HG02610 (cell line): ENCODE data around the gene ATP8B3.

Experiments used
- ATAC-seq: cut with Tn5 transposase; IDR thresholded peaks from one replicate; pipeline ENCODE4 v1.9.1; 2021; ENCODE audit warnings: mild to moderate bottlenecking, moderate library complexity; ENCODE audit not compliant: unreplicated experiment

The ATP8B3 gene

GRCh38 chr19:1851654-1852580 is 39.8 kb upstream of the ATP8B3 start:
- no peak for ATAC-seq

- ATAC-seq = no peak
These were observed 39.0 kb upstream of the ATP8B3 start for GRCh38 chr19:1850809-1851653.

DNA sequence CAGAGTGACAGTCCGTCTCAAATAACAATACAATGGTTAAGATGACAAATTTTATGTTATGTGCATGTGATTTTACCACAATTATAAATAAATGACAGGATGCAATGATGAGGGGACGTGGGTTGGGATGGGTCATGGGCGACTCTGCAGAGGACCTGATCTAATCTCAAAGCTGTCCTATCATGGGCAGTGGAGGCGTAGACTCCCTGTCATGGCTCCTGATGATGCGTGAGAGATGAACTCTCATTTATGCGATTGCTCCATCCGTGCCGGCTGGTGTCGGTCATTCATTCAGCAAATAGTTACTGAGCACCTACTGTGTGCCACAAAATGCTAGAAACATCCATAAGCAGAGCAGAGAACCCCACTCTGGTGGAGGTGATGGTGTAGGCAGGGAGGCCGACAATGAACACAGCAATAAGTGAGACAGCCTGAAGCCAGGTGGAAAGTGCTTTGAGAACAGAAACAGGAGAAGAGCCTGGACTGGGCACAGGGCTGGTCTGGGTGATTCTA is 37.9 kb upstream of the ATP8B3 start:
- no peak for ATAC-seq

DNA sequence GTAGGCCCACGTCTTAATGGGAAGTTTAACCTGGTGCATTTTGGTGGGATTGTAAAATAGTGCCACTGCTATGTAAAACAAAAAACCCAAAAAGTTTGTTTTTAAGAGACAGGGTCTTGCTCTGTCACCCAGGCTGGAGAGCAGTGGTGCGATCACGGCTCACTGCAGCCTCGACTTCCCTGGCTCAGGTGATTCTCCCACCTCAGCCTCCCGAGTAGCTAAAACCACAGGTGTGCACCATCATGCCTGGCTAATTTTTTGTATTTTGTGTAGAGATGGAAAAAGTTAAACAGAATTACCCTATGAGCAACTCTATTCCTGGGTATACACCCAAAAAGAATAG is 37.0 kb upstream of the ATP8B3 start:
- ATAC-seq = no peak

DNA sequence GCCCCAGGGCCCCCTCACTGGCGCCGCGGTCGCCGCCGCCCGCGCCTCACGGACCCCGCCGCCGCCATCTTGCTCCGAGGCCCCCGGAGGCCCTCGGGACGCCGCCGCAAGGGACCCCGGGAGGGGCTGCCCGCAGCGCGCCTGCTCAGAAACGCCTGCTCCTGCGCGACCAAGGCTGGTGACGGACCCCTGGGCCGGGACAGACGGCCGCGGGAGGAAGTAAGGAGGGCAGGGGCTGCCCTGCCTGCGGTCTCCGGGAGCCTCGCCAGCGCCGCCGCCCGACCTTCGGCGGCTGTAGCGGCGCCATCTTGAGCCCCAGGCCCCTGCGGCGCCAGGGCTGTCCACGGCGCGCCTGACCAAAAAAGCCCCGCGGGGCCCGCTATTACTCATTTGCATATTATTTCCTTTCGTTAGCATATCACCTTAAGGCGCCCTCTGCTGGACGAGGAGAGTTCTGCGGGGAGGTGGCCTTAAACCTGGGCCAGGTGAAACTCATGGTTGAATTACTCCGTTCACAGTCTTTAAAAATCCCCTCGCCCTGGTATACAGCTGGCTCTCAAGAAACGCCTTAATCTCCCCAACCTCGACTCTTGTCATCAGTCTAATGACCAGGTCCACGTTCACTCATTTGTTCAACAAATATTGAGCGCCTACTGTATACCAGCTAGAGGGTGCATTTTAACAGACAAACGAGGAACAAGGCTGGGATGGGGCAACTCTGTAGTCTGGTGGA is 36.5 kb upstream of the ATP8B3 start, which contains the start of gene REXO1:
Gene REXO1, minus strand, starts transcription at position 85 of the 733 bp plus-strand sequence. CDS start 125 bp downstream, outside the sequence.
- ATAC-seq = peak; percentile 57

DNA sequence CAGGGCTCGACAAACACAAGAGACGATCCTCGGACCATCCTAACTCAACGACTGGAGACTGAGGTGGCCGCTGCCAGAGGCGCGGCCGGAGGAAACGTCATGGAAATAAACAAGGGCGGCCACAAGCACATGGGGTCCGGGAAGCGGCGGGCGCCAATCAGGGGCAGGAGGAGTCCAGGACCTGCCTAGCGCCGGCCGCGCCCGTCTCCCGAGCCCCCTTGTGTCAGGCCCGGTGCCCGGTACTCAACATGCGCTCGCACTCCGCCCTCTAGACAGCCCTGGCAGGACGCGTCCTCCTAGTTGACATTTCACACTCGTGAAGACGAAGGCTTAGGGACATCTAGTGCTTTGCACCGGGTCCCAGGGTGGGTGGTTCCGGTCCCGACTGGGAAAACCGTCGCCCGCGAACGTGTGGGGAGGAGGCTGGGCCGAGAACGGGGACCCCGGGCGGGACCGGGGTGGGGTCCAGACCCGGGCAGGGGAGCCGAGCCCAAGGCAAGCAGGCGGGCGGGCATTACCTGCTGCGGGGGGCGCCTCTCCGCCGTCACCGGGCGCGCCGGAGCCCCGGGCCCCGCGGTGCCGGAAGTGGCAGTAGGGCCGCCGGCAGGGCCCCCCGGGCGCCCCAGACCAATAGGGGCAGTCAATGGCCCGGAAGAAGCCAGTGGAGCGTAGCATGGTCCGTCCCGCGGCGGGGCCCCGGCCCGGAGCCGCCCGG is 35.8 kb upstream of the ATP8B3 start:
- ATAC-seq = peak; percentile 27

GRCh38 chr19:1847348-1847683 is 35.2 kb upstream of the ATP8B3 start:
- no peak for ATAC-seq

DNA sequence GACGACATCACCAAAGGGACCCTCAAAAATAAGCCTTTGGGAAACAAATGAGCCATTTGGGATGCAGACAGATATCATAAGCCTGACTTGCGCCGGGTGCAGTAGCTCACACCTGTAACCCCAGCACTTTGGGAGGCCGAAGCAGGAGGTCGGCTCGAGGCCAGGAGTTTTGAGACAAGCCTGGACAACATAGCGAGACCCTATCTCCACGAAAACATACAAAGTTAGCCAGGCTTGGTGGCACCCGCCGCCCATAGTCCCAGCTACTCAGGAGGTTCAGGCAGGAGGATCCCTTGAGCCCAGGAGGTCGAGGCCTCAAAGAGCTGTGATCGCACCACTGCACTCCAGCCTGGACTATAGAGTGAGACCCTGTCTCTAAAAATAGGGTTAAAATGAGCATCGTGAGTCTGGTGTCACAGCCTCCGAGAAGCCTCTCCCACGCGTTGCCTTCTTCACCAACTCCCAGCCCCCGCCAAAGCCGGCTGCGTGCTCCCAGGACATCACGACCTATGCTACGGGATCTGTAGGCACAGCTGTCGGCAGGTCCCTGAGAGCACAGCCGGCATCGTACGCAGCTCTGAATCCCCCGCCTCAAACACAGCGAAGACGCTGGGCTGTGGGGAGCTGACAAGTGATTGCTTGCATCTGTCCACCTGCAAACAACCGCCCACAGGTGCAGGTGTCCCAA is 34.6 kb upstream of the ATP8B3 start:
- ATAC-seq = no peak

DNA sequence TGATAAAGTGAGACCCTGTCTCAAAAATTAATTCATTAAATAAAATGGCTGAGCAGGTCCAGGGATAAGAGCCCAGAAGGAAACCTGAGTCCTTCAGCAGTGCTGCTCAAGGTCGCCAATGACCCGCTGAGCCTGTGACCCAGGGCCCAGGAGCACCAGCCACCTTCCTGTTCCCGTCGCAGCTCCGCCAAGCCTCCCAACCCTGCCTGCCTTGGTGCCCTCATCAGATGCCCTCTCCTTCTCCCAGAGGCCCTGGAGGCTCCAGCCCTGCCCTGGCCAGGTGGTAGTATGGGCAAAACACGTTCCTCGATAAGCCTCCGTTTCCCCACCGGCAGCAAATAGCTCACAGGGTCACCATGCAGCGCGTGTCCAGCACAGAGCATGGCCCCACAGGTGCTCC is 33.6 kb upstream of the ATP8B3 start:
- no peak for ATAC-seq

GRCh38 chr19:1845125-1845515 is 33.0 kb upstream of the ATP8B3 start:
- no peak for ATAC-seq

DNA sequence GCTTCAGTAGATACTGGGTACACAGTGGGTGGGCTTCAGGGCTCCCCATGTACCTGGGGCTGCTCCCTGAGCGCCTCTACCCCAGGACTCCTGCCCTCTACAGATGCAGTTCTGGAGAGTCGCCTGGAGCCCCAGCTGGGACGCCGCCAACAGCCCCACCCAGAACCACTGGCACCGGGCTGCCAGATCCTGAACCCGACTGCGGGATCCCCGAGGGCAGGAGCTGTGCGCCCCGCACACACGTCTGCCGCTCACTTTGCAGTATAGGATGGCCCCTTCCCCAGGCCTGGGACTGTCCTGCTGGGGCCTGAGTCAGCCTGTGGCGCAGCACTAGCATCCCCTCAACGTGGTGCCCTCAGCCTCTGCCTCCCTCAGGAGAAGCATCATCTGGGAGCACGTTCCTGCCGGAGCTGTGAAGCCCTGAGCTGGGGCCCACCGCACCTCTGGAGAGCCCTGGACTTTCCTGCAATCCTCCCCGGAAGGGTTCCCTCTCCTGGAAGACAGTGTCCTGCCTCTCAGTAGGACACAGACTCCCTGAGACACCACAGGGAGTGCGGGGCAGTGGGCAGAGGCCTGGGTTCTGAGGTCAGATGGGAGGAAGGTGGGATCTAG is 32.5 kb upstream of the ATP8B3 start:
- ATAC-seq = no peak

- ATAC-seq = no peak
These were observed 31.7 kb upstream of the ATP8B3 start for GRCh38 chr19:1843646-1844394.

DNA sequence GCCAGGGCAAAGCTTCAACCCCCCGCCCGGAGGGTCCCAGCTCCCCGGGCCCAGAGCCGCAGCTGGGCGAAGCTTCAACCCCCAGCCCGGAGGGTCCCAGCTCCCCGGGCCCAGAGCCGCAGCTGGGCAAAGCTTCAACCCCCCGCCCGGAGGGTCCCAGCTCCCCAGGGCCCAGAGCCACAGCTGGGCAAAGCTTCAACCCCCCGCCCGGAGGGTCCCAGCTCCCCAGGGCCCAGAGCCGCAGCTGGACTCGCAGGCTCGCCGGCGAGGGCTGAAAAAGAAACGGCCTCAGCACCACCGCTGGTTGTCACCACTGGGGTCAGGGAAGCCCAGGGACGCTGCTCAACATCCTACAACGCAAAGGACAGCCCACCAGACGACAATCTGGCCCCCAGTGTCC is 31.0 kb upstream of the ATP8B3 start:
- ATAC-seq = no peak

- ATAC-seq = no peak
These were observed 29.3 kb upstream of the ATP8B3 start for GRCh38 chr19:1841209-1841924.

GRCh38 chr19:1840541-1841115 is 28.6 kb upstream of the ATP8B3 start:
- ATAC-seq = no peak

GRCh38 chr19:1839658-1840540 is 27.8 kb upstream of the ATP8B3 start:
- ATAC-seq = no peak

- ATAC-seq = no peak
These were observed 25.6 kb upstream of the ATP8B3 start for GRCh38 chr19:1837625-1838105.
